CD4-positive, alpha-beta T cell treated with Interferon gamma for 1 hour (primary cell): ENCODE measurements around the gene CTIF.

Experiments
- DNase-seq: peaks from one replicate; pipeline ENCODE4 v3.0.0-alpha.2; 2020

CTIF gene

GRCh38 chr18:48842259-48843061 is 303.6 kb downstream of the CTIF start:
- DNase-seq, result peak; percentile 57

DNA sequence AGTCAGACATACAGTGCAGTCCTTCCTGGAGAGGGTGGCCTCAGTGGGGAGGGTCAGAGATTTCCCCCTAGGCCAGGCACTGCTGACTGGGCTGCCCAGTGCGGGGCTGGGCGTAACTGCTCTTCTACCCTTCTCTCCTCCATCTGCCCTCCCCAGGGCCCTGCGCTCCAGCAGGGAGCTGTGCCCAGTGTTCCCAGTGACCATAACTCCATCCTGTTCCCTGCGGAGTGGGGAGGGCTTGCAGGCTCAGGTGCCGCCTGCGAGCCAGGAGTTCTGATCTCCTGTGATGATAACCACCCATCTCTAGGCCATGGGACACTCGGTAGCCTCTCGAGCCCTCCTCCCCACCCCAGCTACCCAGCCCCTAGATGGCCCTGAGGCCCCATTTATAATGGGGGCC is 304.3 kb downstream of the CTIF start:
- no peak for DNase-seq

DNA sequence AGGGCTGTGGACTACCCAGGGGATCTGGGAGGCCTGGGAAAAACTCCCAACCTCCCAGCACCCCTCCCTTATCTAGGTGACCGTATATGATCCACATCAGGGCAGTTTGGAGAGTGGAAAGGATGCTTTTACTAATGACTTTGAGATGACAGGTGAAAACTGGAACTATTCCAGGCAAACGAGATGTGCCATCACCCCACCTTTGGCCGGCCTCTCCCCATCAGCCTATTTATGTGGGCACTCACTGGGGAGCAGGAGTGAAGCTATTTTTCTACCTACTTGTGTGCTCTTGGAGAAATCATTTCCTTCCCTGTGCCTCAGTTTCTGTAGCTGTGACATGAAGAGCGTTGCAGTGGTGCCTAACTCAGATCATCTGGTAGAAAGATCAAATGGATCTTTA is 304.8 kb downstream of the CTIF start:
- DNase-seq, result no peak

- DNase-seq, result no peak
Observed at GRCh38 chr18:48844271-48844670, 305.4 kb downstream of the CTIF start.

- no peak for DNase-seq
Observed at GRCh38 chr18:48845174-48845573, 306.3 kb downstream of the CTIF start.

- DNase-seq, result no peak
Observed at GRCh38 chr18:48846423-48846932, 307.6 kb downstream of the CTIF start.

GRCh38 chr18:48847807-48848486 is 309.1 kb downstream of the CTIF start:
- DNase-seq, result no peak

DNA sequence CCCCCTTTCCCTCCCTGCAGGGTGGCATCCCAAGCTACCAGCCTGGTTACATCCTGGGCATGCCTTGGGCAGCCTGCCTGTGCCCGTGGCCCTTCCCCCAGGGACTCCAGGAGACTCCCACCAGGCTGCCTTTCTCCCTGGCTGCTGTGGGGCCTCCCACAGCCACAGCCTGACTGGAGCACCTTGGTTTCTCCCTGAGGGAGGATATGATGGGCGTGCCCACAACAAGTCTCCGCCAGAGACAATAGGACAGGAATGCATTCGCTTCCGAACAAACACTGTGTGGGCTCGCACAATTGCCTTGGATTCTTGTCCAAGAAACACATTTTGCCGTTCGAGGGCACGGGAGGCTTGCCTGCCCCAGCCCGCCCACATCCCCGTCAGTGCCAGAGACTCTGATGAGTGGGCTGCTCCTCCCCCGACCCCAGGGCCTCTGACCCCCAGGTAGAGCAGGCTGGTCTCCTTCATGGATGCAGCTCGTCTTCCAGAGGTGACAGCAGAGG is 309.9 kb downstream of the CTIF start:
- no peak for DNase-seq

DNA sequence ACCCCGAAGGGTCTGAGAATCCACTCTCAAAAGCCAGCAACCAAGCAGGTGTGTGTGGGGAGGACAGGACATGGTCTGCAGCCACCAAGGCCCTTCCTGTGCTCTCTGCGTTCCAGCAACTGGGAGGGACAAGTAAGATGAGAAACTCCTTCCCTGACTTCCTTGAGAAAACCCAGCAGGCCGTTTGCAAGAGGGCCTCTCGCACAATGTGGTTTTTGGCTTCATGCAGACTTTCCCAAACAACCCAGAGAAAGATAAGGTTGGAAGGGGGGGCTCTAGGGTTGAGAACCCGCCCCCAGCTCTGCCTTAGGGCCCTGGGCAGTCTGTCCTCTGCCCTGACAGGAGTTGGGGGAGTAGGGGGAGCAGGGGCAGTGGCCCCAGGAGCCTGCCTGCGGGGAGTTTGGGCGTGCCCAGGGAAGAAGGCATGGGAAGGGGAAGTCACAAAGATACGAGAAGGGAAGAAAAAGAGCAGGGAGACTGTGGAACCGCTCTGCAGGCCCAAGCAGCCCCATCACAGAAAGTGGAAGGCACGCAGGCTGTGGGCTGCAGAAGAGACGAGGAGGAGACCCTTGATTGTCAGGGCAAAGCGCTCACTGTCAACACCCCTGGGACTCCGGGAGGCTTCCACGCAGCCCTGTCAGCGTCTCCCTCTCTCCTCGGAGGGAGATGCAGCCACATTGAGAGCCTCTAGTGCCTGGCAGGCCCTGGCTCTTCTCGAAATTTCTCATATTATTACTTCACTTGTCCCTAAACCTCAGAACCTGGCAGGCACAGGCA is 312.2 kb downstream of the CTIF start:
- DNase-seq, result no peak

DNA sequence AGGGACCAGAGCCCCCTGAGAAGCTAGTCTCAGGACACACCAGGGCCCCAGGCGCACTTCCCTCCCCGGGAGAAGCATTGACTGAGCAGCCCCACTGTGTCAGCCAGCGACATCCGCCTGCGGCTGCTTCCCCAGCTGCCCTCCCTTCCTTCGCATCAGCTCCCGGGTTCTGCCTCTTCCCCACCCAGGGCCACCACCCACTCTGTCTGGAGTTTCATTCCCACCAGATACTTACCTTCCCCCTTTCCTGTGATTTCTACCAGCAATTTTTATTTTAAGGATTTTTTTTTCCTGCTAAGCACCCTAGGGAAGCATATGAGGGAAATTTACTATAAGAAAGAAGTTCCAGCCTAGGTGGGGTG is 312.7 kb downstream of the CTIF start:
- DNase-seq, result no peak

DNA sequence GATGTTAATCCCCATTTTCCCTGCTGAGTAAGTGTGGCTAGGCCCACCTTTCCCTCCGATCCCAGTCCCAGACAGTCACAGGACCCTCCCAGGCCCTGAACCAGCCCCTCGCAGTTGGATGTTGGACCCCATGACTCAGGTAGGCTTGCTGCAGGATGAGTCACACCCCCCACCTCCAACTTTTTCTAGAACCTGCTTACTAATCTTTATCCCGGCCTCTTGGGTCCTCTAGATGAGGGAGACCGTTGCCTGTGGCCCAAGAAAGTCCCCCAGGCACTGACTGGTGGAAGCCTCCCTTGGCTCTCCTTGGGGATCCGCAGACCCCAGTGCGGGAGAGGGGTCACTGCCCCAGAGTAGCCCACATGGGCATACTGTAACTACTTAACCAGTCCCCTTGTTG is 313.5 kb downstream of the CTIF start:
- no peak for DNase-seq

GRCh38 chr18:48852794-48853193 is 314.0 kb downstream of the CTIF start:
- no peak for DNase-seq

GRCh38 chr18:48853588-48853987 is 314.8 kb downstream of the CTIF start:
- DNase-seq, result no peak

GRCh38 chr18:48854780-48855179 is 315.9 kb downstream of the CTIF start:
- DNase-seq, result no peak

- peak; percentile 19 for DNase-seq
Observed at GRCh38 chr18:48855422-48856377, 316.9 kb downstream of the CTIF start.

- no peak for DNase-seq
Observed at GRCh38 chr18:48857023-48857694, 318.3 kb downstream of the CTIF start.

DNA sequence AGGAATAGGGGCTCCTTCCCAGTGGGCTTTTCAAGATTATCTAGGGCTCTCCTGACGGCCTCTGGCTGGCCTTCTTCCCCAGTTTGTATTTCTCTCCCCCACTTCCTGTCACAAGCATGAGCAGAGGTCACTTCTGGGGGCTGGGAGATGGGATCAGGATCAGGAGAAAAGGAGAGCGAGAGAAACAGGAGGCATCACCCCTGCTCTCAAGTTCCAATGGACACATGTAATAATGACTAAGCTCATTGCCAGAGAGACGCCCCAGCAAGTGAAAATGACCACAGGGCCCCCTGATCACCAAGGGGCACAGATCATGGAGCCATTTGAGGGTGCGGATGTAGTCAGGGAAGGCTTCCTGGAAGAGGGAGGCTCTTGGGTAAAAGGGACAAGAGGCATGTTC is 319.8 kb downstream of the CTIF start:
- DNase-seq, result no peak

DNA sequence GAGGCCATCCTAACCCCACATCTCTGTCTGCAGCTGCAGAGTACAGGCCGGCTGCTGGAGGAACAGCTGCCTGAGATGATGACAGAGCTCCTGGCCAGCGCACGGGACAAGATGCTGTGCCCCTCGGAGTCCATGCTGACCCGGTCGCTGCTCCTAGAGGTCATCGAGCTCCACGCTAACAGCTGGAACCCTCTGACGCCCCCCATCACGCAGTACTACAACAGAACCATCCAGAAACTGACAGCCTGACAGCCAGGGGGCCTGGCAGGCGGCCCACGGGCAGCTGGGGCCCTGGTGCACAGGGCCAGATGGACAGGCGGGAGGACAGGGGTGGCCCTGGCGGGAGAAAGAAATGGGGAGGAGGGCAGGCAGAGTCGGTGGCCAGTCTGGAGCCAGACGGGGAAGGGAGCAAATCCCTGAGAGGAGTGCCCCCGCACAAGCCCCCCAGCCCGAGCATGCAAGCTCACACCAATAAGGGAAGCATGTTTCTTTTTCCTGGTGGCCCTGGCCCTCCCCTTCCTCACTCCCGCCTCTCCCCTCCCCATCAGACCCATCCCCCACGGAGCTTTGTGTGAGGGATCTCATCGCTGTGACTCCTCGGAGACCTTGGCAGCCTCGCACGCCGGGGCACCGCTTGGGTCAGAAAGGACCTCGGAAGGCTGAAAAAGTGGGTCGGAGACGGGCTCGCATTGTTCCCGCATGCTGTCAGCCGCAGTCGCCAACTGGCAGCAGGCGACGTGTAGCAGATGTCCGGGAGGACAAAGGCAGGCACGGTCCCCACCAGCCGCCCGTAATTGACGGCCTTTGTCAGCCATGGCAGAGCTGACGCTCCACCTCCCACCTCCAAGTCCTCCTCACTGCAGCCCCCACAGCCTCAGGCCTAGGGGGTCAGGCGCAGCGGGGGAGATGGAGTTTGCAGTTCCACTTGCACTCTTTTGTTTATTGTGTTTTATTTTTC is 320.8 kb downstream of the CTIF start:
- no peak for DNase-seq

DNA sequence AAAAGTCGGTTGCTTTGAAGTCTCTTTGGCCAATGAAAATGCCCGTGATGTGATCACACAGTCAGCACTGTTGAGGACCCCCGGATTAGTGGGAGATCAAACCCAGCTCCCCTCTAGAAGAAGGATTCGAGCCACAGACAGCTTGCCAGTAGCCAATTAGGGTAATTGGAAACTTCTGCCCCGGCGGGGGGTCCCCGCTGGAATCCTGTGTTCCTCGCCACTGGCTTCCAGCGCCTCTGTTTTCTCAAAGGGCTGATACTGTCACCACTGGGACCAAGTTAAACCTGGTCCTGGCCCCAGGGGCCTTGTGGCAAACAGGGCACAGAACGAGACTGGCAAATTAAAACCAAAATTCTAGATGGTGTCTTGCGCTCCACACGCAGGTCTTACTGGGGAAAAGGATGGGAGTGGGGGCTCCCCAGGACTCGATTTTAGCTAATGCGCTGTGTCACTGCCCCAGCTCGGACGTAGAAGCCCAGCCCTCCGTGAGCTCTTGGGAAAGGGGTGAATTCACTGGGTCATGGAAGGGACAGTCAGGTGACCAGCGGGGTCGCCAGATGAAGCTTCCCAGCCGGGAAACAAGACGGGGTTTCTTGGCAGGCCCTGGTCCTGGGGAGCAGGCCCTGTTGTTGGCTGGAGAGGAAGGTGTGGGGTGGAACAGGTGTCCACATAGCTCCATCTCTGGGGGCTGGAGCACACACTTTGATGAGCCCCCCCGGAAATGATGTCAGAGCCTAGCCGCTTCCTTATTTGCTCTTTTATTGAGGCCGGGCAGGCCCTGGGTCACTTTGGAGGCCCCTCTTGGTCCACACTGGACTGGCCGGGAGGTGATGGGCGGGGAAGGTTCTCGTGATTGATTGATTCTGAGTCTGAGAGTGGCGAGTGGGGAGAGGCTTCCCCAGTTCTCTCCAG is 321.7 kb downstream of the CTIF start:
- no peak for DNase-seq
